Activated CD8-positive, alpha-beta memory T cell treated with anti-CD3 and anti-CD28 coated beads, Interleukin-2, amount 50 U/mL, for 1 hour (primary cell): ENCODE results near the gene TTLL8.

Experiments
- DNase-seq: peaks from one replicate; pipeline ENCODE4 v3.0.0-alpha.2; 2020; ENCODE audit errors: extremely low read depth

The TTLL8 gene

DNA sequence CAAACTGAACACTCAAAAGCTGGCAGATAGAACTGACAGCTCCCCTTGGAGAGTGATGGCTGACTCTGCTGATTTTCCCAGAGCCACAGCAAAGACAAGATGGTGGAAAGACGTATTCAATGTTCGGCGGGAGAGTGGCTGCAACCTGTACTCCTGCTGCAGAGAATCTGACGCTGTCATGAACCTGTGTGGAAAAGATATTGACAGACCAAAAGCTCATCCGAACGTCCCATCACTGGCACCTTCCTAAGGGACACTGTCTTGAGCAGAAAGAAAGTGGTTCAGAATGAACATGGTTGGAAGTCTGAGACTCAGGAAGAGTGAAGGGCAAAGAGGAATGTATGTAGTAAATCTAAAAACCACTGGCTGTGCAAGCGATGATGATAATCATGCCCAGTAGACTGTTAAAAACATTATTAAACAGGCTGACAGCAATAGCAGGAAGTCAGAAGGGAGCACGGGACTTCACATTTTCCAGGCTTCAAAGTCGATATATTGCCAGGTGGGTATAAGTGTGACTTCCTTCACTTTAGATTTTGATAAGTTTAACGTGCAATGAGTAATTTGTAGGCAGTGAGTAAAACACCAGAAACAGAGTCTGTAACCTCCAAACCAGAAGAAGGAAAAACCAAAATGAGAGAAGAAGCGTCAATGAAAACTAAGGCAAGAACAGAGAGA lies 39.4 kb downstream of the TTLL8 start:
- DNase-seq = no peak

DNA sequence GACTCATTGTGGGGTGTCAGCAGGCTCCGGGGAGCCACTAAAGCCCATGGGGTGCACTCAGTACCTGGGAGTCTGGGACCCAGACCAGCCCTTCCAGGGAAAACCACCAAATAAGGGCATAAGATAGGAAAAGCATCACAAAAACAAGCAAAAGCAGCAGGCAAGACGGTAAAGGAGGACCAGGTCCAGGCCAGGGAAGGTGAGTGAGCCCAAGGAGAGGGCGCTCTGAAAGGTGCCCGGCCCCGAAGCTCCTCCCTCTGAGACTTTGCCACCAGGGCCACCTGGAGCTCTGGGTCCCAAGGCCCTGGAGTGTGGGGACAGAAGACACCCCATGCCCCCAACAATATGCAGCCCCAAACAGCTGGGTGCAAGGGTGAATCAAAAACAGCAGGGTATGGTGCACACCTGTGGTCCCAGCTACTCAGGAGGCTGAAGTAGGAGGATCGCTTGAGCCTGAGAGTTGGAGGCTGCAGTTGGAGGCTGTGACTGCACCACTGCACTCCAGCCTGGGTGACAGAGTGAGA lies 40.3 kb downstream of the TTLL8 start:
- no peak for DNase-seq

DNA sequence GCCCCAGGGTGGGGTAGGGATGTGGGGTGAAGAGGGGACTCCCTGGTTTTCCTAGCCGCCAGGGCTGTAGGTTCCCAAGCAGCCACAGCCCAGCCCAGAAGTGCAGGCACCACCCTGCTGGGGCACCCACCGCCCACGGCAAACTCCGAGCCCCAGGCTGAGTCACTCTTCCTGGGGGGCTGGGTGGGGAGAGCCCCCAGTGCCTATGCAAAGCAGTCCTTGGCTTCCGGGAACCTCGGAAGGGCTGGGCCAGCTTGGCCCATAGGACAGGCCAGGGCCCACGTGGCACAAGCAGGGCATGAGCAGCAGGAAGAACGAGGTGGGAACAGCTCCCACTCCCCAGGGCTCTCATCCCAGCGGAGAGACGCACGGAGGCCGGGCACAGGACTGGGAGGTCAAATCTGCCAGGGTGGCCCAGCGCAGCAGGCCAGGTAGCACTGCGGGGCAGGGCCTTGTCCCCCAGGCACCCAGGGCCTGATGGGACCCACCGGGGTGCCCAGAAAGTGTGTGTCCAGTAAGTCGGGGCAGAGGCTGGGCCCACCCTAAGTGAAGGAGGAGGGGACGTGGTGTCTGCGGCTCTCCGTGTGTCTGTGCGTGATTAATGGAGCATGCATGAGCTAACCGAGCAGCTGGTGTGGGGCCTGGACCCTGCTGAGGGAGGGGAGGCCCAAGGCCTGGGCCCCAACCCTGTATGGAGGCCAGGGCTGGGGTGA lies 41.0 kb downstream of the TTLL8 start:
- no peak for DNase-seq

DNA sequence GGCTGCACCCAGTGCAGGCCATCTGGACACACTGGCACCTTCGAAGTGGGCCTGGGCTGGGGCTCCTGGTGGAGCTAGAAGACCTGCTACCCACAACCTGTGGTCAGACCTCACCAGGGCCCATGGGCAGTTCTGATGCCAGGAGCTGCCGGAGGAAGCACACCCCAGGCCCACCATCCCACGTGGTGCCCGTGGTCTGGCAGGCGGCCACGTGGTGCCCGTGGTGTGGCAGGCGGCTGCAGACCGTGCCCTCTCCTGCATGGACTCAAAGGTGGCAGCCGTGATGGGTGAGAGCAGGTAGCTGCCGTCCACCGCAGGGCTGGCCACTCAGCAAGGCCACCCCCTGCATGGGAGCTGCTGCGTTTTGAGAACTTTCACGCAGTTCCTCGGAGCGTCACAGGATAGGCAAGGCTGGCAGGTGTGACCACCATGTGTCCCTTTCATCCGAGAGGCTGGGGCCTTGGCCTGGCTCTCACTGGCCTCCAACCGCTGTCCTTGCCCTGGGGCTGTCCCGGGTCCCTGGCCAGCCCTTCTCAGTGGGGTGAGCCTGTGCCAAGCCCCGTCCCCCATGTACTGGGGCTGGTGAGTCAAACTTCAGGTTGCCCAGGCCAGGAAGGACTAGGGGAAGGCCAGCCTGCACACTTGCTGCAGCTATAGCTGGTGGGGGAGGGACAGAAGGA lies 41.6 kb downstream of the TTLL8 start:
- no peak for DNase-seq

DNA sequence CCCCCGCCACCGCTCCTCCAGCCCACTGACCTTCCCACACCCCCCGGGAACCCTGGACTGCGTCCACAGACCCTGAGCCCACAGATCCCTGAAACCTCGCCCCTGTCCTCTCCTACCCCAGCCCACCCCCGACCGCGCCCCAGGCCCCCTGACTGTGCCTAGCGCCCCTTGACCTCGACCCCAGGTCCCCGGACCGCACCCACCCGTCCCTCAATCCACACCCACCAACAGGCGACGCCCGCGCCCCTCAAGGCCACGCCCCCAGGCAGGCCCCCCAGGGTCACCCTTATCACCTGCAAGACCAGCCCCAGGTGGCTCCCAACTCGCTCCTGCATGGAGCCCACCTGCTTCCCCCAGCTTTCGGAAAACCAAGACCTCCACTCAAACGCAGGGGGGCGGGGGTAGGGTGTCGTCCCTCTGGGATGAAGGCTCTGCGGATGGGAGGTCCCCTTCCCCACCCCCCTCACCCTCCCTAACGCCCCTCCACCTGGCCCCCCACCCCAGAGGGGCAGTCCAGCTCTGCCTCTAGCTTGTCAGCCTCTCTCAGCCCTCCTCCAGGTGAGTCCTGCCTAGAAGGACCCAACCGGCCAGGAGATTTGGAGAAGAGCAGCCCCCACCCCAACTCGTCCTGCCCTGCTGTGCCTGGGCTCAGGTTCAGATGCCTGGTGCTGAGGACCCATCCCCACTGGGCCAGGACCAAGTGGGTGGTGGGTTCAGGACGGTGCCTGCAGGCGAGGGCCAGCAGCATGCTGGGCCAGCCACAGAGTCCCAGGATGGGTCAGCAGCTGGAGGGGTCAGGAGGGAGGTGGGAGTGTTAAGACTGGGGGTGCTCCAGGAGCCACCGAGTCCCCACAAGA lies 42.4 kb downstream of the TTLL8 start:
- DNase-seq = no peak

DNA sequence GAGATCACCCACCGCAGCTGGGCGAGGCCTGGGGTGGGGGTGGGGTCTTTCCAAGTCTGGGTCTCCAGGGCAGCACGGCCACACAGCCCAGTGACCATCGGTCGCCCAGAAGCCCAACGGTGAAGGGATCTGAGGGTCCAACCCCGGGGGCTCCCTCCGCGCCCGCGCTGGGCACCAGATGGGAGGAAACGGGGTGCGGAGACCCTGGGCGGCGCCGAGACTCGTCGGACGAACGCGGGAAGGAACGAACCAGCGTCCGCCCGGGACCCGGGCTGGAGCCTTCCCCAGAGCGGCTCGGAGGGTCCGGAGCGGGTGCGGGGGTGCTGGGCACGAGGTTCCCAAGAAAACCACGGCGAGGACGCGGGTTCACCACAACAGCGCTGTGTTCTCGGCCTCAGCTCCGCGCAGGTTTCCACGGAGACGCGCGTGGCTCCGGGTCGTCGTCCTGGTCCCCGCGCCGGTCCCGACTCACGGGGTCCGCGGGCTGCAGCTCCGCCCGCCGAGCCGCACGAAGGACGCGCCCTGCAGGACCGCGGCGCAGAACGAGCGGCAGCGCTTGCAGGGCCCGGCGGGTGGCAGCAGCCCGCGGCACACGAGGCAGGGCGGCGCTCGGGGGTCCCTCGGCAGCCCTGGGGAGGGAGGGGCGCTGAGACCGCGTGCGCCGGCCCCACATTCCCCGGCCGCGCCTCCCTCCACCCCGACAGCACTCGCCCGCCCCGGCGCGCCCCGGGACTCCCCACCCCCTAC lies 43.3 kb downstream of the TTLL8 start:
- DNase-seq = no peak

DNA sequence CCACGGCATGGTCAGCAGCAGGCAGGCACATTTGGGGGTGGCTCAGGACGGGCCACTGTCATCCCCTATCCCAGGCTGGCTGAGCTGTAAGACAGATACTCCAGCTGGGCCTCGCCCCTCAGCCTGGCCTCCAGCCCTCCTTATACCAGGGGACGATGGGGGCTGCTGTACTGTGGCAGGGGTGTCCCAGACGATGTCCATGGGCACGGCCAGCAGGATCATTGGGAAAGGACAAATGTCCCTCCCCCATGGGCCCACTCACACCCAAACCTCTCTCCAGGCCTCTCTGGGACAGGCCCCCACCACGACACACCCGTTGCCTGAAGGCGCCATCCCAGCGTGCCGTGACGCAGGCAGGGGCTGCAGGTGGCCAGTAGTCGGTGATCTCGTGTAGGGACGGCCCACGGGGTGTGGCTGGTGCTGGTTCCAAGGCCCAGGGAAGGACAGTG lies 44.0 kb downstream of the TTLL8 start:
- DNase-seq = no peak

DNA sequence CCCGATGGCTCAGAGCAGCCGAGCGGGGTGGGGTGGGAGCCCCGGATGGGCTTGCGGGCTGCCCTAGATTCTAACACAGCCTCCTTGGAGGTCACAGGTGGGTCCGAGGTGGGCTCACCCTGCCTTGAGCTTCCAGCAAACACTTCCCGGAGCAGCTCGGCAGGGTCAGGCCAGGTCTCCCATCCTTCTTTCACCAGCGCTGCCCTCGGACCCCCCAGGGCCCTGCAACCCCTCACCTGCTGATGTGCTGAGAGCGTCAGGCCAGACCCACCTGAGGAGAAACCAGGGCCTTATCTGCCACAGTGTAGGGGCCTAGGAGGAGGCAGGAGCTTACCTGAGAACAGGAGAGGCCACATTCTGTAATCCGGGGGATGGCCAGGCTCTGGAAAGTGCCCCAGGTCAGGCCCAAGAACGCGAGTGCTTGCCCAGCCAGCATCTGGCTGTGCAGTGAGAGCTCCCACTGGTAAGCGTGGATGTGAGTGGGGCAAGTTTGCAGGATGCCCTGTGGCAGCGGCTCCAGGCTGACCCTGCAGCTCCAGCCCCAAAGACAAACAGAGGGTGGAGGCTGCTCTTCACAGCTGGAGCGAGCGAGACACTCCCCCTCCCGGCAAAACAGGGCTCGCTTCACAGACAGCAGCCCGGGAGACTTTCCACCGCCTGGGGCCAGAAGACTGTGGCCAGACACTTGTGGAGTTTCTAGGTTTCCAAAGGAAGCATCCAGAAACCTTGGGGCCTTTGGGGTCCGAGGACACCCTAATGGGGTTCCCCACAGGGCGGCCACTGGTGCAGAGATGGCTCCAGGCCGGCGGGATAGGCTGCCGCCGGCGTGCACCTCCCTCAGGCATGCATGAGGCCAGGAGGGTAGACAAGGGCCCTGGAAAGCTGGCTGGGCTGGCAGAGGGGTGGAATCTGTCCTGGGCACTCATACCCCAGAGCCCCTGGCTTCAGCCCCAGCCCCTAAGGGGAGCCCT lies 45.6 kb downstream of the TTLL8 start, which contains the start of gene IL17REL:
TSS of gene IL17REL (minus strand) at position 555 of the 971 bp plus-strand sequence. CDS start at position 436, 119 bp downstream.
- DNase-seq = no peak

DNA sequence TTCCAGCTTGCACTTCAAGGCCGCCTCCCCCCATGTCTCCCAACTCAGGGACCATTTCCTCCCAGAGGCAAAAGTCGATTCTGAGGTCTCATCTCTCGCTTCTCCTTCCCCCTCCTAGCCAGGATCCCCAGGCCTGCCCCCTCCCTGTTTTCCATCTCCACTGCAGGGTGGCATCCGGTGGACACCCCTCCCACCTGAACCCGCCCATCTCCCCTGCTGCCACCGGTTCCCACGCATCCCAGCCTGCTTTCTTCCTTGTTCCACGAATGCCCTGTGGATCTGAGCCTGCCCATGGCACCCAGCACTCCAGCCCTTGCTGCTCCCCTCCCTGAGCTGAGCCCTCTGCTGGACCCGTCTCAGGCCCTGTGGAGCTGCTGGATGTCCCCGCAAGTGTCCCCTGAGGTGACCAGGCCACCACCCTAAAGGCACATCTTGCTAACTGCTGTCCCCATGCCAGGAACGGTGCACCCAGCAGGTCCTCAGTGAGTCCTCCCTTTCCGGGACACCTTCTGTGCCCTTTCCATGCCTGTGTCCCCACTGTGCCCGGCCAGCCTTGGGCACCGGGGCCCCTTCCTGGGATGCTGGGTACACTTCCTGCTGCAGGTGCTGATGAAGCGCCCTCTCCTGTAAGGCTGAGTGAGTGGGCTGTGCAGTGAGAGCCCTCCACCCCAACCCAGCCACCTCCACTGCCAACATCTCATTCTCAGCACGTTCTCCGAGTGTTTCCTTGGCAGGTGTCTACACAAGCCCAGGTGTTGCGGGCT lies 46.5 kb downstream of the TTLL8 start:
- no peak for DNase-seq

DNA sequence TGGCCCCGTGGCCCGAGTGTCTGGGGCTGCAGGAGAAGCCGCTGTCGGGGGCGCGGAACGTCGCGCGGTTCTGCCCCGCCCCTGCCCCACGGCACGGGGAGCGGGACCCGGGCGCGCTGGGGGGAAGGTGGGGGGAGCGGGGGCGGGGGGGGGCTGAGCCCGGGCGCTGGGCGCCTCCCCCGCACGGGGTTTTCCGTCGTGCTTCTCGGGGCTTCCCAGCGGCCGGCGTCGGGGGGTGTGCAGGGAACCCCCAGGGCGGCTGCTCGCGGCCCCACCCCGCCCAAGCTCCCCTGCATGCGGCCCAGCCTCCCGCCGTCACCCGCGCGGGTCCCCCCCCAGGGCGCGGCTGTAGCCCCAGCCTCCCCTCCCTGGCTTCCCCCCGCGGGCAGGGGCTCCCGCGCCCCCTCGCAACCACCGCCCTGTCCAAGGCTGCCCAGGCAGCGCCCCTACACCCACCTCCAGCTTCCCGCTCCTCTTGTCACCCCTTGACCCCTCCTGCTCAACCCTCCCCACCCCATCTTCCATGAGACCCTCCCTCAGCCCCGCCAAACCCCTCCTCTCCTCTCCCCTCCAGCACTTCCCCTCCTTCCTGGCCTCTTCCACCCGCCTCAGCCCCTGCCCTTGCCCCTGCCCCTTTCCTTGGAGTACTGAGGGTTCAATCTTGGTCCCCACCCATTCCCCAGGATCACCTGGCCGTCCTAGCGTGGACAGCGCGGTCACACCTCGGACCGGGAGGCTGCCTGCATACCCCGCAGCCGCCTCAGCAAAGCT lies 47.2 kb downstream of the TTLL8 start:
- peak; percentile 28 for DNase-seq

DNA sequence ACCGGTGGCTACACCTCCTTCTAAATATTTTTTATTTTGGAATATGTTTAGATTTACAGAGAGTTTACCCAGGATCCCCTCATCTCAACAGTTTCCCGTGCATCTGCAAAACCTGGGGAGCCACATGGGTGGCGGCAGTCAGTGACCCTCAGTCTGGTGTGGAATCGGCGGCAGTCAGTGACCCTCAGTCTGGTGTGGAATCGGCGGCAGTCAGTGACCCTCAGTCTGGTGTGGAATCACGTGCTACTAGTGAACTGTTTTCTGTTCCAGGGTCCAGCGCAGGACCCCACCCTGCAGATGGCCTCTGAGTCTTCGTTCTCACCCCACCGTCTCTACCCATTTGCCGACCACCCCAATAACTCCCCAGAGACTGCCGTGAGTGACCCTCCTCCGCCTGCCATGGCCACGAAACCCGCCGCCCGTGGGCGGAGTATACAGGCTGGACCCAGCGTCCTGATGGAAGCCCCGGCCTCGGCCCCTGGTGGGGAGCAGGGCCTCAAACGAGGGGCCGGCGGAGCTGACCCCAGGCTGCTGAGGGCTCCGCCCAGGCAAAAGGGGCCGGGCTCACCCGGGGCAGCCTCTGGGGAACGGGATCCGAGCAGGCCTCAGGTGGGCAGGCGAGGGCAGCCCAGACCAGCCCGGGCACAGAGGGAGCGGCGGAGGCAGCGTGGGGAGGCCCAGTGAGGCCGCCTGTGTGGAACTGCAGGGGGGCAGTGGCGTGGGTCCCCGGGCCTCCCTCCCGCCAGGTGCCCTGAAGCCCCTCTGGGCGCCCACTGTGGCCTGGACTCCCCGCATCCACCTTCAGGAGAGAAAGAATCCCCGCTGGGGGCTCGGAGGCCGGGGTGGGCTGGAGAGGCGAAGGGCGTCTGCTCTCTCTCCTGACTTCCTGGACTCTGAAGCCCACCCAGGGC lies 48.1 kb downstream of the TTLL8 start:
- no peak for DNase-seq

DNA sequence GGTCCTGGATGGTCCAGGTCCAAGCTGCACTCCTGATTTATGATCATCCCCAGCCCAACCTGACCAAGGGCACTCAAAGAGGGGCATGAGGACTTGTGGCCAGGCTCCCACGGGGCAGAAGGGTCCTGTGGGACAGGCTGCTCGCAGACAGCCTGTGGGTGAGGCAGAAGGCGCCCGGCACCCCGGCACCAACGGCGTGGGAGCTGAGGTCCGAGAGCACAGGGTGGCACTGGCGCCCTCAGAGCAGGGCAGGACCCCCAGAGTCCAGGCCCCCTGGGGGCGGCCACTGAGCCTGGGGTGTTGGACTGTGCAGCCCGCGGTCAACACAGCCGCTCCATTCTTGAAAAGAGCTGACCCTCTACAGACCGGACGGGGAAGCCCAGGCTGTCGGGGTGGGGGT lies 48.8 kb downstream of the TTLL8 start:
- no peak for DNase-seq

DNA sequence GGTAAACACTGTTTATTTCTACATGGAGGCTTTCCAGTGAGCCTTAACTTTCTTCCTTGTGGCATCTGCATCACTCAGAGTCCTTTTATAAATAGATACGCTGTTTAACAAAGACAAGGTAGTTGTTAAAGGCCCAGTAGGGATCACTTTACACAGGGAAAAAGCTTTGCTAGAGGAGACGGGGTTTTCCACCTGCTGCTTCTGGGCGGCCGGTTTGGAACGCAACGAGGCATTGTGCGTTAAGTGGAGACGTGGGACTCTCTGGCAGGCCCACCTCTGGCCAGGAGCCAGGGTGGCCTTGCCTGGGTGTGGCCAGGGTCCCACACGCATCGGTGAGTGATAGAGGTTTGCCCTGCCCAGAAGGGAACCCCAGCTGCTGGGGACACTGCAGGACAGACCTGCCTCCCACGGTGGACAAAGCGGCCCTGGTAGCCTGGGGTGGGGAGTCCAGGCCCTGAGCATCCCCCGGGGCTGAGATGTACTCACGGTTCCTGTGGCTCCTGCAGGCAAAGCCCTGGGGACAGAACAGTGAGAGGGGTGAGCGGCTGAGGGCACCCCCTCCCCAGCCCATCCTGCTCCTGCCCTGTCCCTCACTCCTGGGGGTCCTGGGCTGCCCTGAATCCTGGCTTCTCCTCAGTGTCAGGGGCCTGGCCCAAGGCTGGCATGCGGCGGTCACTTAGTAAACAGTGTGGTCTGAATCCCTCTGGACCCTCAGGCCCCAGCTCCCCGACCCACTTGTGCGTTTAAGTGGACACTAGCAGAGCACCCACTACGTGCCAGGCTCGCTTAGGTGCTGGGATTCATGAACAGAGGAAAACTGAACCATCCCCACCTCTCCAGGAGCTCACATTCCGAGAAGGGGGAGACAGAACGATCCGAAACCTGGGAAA lies 49.7 kb downstream of the TTLL8 start:
- DNase-seq = no peak

DNA sequence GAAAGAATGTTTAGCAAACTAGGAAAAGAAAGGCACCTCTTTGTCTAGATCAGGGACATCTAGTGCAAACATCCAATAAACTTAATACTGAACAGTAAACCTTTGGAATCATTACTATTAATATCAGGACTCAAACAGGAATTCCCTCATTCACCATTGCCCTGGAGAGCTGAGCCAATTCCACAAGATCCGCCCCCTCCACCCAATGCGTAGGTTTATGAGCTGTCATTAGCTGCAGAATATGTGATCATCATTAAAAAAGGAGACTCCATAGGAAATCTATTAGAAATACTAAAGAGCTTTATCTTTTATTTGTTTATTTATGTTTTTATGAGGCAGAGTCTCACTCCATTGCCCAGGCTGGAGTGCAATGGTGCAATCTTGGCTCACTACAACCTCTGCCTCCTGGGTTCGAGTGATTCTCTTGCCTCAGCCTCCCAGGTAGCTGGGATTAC lies 51.0 kb downstream of the TTLL8 start:
- no peak for DNase-seq

DNA sequence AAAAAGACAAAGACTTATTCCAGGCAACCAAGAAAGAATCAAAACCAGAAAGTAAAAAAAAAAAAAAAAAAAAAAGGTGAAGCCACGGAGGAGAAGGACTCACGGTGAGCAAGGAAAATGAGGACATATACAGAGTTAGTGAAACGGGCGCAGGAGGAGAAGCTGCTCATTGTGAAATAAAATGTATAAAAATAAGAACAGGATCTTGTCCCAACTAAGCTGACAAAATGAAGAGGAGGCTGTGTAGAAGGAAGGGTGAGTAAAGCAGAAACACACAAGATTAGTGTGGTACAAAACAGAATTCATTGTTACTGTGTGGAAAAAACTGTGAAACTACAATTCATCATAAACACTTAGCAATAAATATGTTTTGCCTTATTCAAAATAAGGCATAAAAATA lies 53.2 kb downstream of the TTLL8 start:
- no peak for DNase-seq

DNA sequence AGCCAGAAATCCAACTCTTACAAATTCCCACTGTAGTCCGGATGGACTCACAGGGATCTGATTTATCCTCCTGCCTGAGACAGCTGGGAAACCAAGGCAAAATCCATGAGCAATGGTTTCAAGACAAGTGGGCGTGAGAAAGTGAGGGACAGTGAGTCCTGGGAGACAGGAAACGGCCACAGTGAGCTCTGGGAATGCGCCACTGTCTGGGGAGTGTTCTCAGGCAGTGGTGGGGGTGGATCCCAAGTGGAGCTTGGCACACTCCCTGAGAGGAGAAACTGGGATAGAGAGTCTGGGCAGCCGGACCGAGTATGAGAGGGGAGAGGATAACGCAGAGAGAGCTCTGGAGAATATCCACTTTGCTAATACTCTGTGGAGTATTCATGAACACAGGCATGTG lies 55.3 kb downstream of the TTLL8 start:
- no peak for DNase-seq
